K562 (cell line): Measurements from ENCODE around the gene PCBP2. TPM values are rescaled to one million over a fixed set of nuclear protein-coding genes. Genes with fewer than 3 reads are reported as not detected.
A peak's percentile ranks its signal among the peaks of the same experiment; 100 is the strongest.

Experiments used
- ATAC-seq: fragments of 200-7000 bp; cut with Tn5 transposase; 3 replicates; pipeline ENCODE4 v1.9.1; 2020; ENCODE audit warnings: moderate library complexity
- BruUV-seq: library from RNA; stranded (reverse); fragments of 400-500 nt; replicated peaks from 2 replicates; lab custom pipeline; 2021; lab: Mats Ljungman, UMichigan
- CTCF ChIA-PET: fragments of 300-600 bp; formaldehyde crosslinking; extraction: SDS; loops from one replicate; lab custom pipeline; 2021; ENCODE audit warnings: low intra/inter-chr PET ratio; lab: Yijun Ruan, JAX
- POLR2A ChIA-PET: fragments of 300-600, 350-650 bp; sonication (Branson Sonifier 250); formaldehyde crosslinking; extraction: SDS; loops from one replicate; lab custom pipeline; 2021; ENCODE audit warnings: antibody characterized with exemption, inconsistent platforms; lab: Yijun Ruan, JAX
- DNase-seq, 4 experiments: peaks; one replicate each; pipeline versions ENCODE4 v3.0.0 to v3.0.0-alpha.2; 2011 to 2018; ENCODE audit warnings: low spot score in 3 of 4, mixed read lengths in 3 of 4; ENCODE audit errors: extremely low read depth in 1 of 4
- FAIRE-seq: peaks from 2 replicates; lab custom pipeline; 2011; peaks lifted over from hg19 to GRCh38; lab: Jason Lieb, UNC
- H2AFZ ChIP-seq: 2 replicates; pipeline ENCODE4 v1.6.0; 2011; ENCODE audit warnings: low read depth, low read length, control low read depth, inconsistent platforms
- H3K27ac ChIP-seq: fragments of 200-600 bp; 3 replicates; pipeline ENCODE4 v1.8.0; 2011; ENCODE audit warnings: low read depth, mild to moderate bottlenecking, control low read depth, inconsistent platforms, low read length, moderate library complexity, mixed read lengths; ENCODE audit errors: extremely low read depth
- H3K27me3 ChIP-seq, 2 experiments: fragments of 300-600 bp in 1 of 2; 2 replicates in 1 of 2; 3 replicates in 1 of 2; pipeline versions ENCODE4 v1.6.0 to v1.8.0; 2011; ENCODE audit warnings: inconsistent platforms in 2 of 2, low read length in 2 of 2, mild to moderate bottlenecking in 1 of 2, mixed read lengths in 1 of 2, moderate library complexity in 1 of 2; ENCODE audit not compliant: control insufficient read depth in 2 of 2, insufficient read depth in 2 of 2
- H3K36me3 ChIP-seq: fragments of 300-600 bp; 3 replicates; pipeline ENCODE4 v1.8.0; 2011; ENCODE audit warnings: mild to moderate bottlenecking, low read length, inconsistent platforms; ENCODE audit not compliant: control insufficient read depth, insufficient read depth
- H3K4me1 ChIP-seq, 2 experiments: fragments of 200-600 bp in 1 of 2; replicated peaks in 1 of 2; 2 replicates in 1 of 2; 3 replicates in 1 of 2; pipeline versions ENCODE4 v1.5.1 to v1.8.0; 2011; ENCODE audit warnings: inconsistent platforms in 2 of 2, low read length in 2 of 2, mild to moderate bottlenecking in 1 of 2, mixed read lengths in 1 of 2, moderate library complexity in 1 of 2; ENCODE audit not compliant: control insufficient read depth in 2 of 2, insufficient read depth in 2 of 2
- H3K4me2 ChIP-seq: 2 replicates; pipeline ENCODE4 v1.6.1; 2011; ENCODE audit warnings: low read length, control low read depth, inconsistent platforms, mixed read lengths; ENCODE audit not compliant: insufficient read depth
- H3K4me3 ChIP-seq: fragments of 200-600 bp; sonication (generic), shearing (Covaris generic); 2 replicates; pipeline ENCODE4 v1.5.1; 2016; ENCODE audit warnings: control low read depth, inconsistent platforms
- H3K79me2 ChIP-seq: fragments of 200-600 bp; 3 replicates; pipeline ENCODE4 v1.8.0; 2011; ENCODE audit warnings: low read length, inconsistent platforms; ENCODE audit not compliant: control insufficient read depth, insufficient read depth
- H3K9ac ChIP-seq, 2 experiments: 2 replicates each; pipeline versions ENCODE4 v1.6.0 to v1.6.1; 2011; ENCODE audit warnings: low read depth in 2 of 2, low read length in 2 of 2, control low read depth in 1 of 2, inconsistent platforms in 1 of 2, mild to moderate bottlenecking in 1 of 2, mixed read lengths in 1 of 2; ENCODE audit not compliant: insufficient read depth in 1 of 2
- H3K9me1 ChIP-seq: one replicate; pipeline ENCODE4 v1.6.0; 2011; ENCODE audit warnings: inconsistent platforms, mild to moderate bottlenecking, low read length, moderate library complexity; ENCODE audit not compliant: control insufficient read depth, insufficient read depth
- H3K9me3 ChIP-seq: replicated peaks from 2 replicates; pipeline ENCODE4 v1.5.1; 2011; ENCODE audit warnings: low read depth, low read length, inconsistent platforms; ENCODE audit not compliant: control insufficient read depth, insufficient read depth
- H4K20me1 ChIP-seq: replicated peaks from 2 replicates; pipeline ENCODE4 v1.6.1; 2011; ENCODE audit warnings: low read length, inconsistent platforms, mixed read lengths; ENCODE audit not compliant: control insufficient read depth, insufficient read depth
- BHLHE40 ChIP-seq: IDR thresholded peaks from 2 replicates; pipeline ENCODE4 v1.6.1; 2011; ENCODE audit warnings: low read length, improper control_type of control experiment
- DNMT1 ChIP-seq: fragments of 450-650 bp; IDR thresholded peaks from 2 replicates; pipeline ENCODE4 v1.6.1; 2016; ENCODE audit warnings: antibody characterized with exemption, mild to moderate bottlenecking
- FOXM1 ChIP-seq, 2 experiments: fragments of 450-650 bp in 1 of 2; sonication (generic) in 1 of 2; formaldehyde crosslinking in 1 of 2; IDR thresholded peaks; 2 replicates each; pipeline versions ENCODE4 v1.6.1 to v1.9.0; 2017 to 2022; ENCODE audit warnings: low read depth in 2 of 2, mild to moderate bottlenecking in 2 of 2, missing genetic modification reagents in 1 of 2, moderate library complexity in 1 of 2
- HDAC6 ChIP-seq: IDR thresholded peaks from 2 replicates; pipeline ENCODE4 v1.6.1; 2012; ENCODE audit warnings: low read depth, mild to moderate bottlenecking, control low read depth, inconsistent platforms, low read length, moderate library complexity
- HNRNPLL ChIP-seq: fragments of 200-400 bp; formaldehyde crosslinking; IDR thresholded peaks from 2 replicates; pipeline ENCODE4 v1.6.1; 2017; ENCODE audit warnings: low read length, low read depth, mild to moderate bottlenecking; ENCODE audit not compliant: poor library complexity, severe bottlenecking
- RB1 ChIP-seq: fragments of 450-650 bp; IDR thresholded peaks from 2 replicates; pipeline ENCODE4 v1.6.1; 2017; ENCODE audit warnings: low read depth, mild to moderate bottlenecking
- STAG1 ChIP-seq: sonication (generic); formaldehyde crosslinking; IDR thresholded peaks from 2 replicates; pipeline ENCODE4 v1.5.0; 2020; ENCODE audit warnings: missing genetic modification reagents, borderline replicate concordance
- XRCC4 ChIP-seq: IDR thresholded peaks from one replicate; pipeline ENCODE4 v1.6.1; 2011; ENCODE audit not compliant: insufficient read depth, insufficient read length; ENCODE audit errors: extremely low read depth
- YY1 ChIP-seq, 3 experiments: IDR thresholded peaks; 2 replicates each; pipeline ENCODE4 v1.6.1; 2011; ENCODE audit warnings: low read length in 2 of 3, mild to moderate bottlenecking in 2 of 3, moderate library complexity in 2 of 3, borderline replicate concordance in 1 of 3, control low read depth in 1 of 3, low read depth in 1 of 3; ENCODE audit not compliant: insufficient read depth in 3 of 3, insufficient replicate concordance in 2 of 3, control insufficient read depth in 1 of 3, insufficient read length in 1 of 3; ENCODE audit errors: extremely low read depth in 1 of 3
- WGBS: fragments of 100-300 bp; shearing (Covaris generic); methylation state at CpG from one replicate; pipeline ENCODE4 v1.1.6; 2016; ENCODE audit warnings: low coverage, mixed read lengths; ENCODE audit not compliant: insufficient coverage; ENCODE audit errors: missing lambda C conversion rate; 5-methylcytosine and 5-hydroxymethylcytosine counted together
- in situ Hi-C: fragments of 300-500 bp; cut with MboI; formaldehyde crosslinking; loops from 4 replicates; pipeline ENCODE4 v1.15.0; 2018; ENCODE audit warnings: inconsistent platforms, mixed read lengths
- intact Hi-C: fragments of 100-400 bp; cut with micrococcal nuclease; formaldehyde crosslinking; loops from 2 replicates; pipeline ENCODE4 v1.14.2; 2022
- polyA plus RNA-seq, 8 experiments: library from polyadenylated mRNA; depleted of rRNA in 4 of 8; stranded (reverse) in 5 of 8; unstranded in 3 of 8; fragments of >200 nt; fragmentation: Nextera tagmentation in 2 of 8; fragmentation: Illumina TruSeq in 1 of 8; extraction: Ambion mirVana in 2 of 8; extraction: Trizol in 1 of 8; gene quantifications; 2 replicates each; pipeline versions ENCODE4 v1.2.1 to v1.2.3, GENCODE V29; 2011 to 2014; ENCODE audit warnings: inconsistent platforms in 1 of 8, missing spikeins in 1 of 8
- total RNA-seq, 7 experiments: library from RNA; depleted of rRNA in 6 of 7; stranded (reverse); fragments of >200 nt in 6 of 7; fragmentation: Illumina TruSeq in 2 of 7; extraction: Trizol in 2 of 7; gene quantifications; 2 replicates each; pipeline versions ENCODE4 v1.2.1 to v1.2.3, GENCODE V29; 2011 to 2021; ENCODE audit warnings: low replicate concordance in 1 of 7
- TF ChIP-seq, protein P1 (sequence below): fragments of 200-800 bp; sonication (Bioruptor generic); IDR thresholded peaks from 2 replicates; pipeline ENCODE4 v1.6.1; 2017; ENCODE audit warnings: missing genetic modification characterization, missing compliant biosample characterization
- TF ChIP-seq, protein P2 (sequence below), 3 experiments: fragments of 200-800 bp in 1 of 3; fragments of 250-450 bp in 1 of 3; fragments of 450-650 bp in 1 of 3; sonication (Bioruptor Pico) in 1 of 3; sonication (Bioruptor generic) in 1 of 3; formaldehyde crosslinking in 1 of 3; IDR thresholded peaks; 2 replicates each; pipeline versions ENCODE4 v1.6.1 to v1.8.0; 2016 to 2022; ENCODE audit warnings: mild to moderate bottlenecking in 2 of 3, missing genetic modification characterization in 2 of 3, missing compliant biosample characterization in 1 of 3, moderate library complexity in 1 of 3
- TF ChIP-seq, protein P3 (sequence below): fragments of 250-450 bp; sonication (Bioruptor Pico); IDR thresholded peaks from 2 replicates; pipeline ENCODE4 v1.9.0; 2021; ENCODE audit warnings: mild to moderate bottlenecking

The PCBP2 gene
- total and polyA plus RNA-seq, 9 of the 15 experiments (the other 6 are each of a cell fraction or from before 2014, with no cell fraction given): 137 to 831 (median 328) TPM

DNA sequence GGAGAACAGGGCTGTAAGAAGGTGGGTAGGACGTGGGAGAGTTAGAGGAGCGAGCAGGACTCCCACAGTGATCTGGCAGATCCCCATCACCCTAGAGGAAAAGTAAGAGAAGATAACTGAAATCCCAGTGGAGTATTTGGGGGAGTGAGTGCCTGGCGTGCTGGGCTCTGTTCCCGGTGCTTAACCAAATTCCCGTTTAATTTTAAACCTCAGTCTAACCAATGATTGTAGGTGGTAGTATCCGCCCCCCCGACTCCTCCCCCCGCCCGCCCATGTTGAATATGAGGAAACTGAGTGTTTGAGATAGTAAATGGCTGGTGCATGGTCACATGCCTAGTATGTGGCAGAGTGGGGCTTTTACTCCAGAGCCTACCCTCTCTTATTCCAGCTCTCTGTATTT, 50.4 kb downstream of the PCBP2 start:
- H3K79me2 ChIP-seq: peaks cover 27% of the 10 kb centered on the region
- peak in 1 of 4 experiments; percentile 55 for DNase-seq
- no peaks in the 10 kb centered on the region for H3K9me1 ChIP-seq
- BruUV-seq: no TSS peak
- H3K4me3 ChIP-seq: peak overlapping the region; percentile 79
- in situ Hi-C loops (loop anchor here (10.0 kb wide), 1 partner anchor 178 kb away; the partner anchor contains the start of gene AAAS), intact Hi-C loops (loop anchor here (10.0 kb wide), 1 partner anchor 438 kb away; no protein-coding TSS in a partner anchor)
- ATAC-seq: no peak
- peak overlapping the region; percentile 100 for H3K4me2 ChIP-seq
- peaks cover 24 to 40% of the 10 kb centered on the region in 2 experiments; a peak in 4 of 5 replicates for H3K4me1 ChIP-seq
- no peaks in the 10 kb centered on the region for H3K27me3 ChIP-seq
- FAIRE-seq: no peak
- no peaks in the 10 kb centered on the region for H3K9me3 ChIP-seq
- H3K36me3 ChIP-seq: peaks cover 41% of the 10 kb centered on the region; the same call in 2 of the 3 replicates
- H2AFZ ChIP-seq: peak overlapping the region; percentile 99
- peak overlapping the region; percentile 97 to 99 for H3K9ac ChIP-seq
- WGBS: 7% methylated on average over 7 of the region's 9 CpGs
- ChIA-PET CTCF (interaction anchor here (1.0 to 1.4 kb wide), 2 partner anchors 173 to 177 kb away, joined by 3 read pairs; partner anchors contain the start of gene ATP5MC2), POLR2A (interaction anchor here (0.7 to 2.7 kb wide), 6 partner anchors 10 to 178 kb away, joined by 3 to 24 read pairs (median 7); no protein-coding TSS in a partner anchor)
- H3K27ac ChIP-seq: peak overlapping the region; percentile 97
- TF ChIP-seq RB1 (0 out of 2 replicates have a peak, but pooled peaks have one; percentile 28), DNMT1 (no peak), FOXM1 (IDR thresholded peaks at IDR 0.05; ENCODE audit: low read depth) (peak; percentile 64), FOXM1 (CRISPR knock-in tag; IDR thresholded peaks at IDR 0.05; ENCODE audit: low read depth) (no peak), BHLHE40 (no peak), YY1 (IDR thresholded peaks at IDR 0.05; ENCODE audit: borderline replicate concordance in 1 of 3, control insufficient read depth in 1 of 3, extremely low read depth in 1 of 3, insufficient read depth in 3 of 3, insufficient read length in 1 of 3, insufficient replicate concordance in 2 of 3, low read depth in 1 of 3, low read length in 2 of 3) (peak in 1 of 3 experiments; percentile 52), XRCC4 (no peak), HNRNPLL (no peak), STAG1 (CRISPR knock-in tag) (no peak), HDAC6 (no peak)
- TF ChIP-seq, protein P1, sequence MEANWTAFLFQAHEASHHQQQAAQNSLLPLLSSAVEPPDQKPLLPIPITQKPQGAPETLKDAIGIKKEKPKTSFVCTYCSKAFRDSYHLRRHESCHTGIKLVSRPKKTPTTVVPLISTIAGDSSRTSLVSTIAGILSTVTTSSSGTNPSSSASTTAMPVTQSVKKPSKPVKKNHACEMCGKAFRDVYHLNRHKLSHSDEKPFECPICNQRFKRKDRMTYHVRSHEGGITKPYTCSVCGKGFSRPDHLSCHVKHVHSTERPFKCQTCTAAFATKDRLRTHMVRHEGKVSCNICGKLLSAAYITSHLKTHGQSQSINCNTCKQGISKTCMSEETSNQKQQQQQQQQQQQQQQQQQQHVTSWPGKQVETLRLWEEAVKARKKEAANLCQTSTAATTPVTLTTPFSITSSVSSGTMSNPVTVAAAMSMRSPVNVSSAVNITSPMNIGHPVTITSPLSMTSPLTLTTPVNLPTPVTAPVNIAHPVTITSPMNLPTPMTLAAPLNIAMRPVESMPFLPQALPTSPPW (CRISPR knock-in tag): peak; percentile 83
- TF ChIP-seq, protein P2, sequence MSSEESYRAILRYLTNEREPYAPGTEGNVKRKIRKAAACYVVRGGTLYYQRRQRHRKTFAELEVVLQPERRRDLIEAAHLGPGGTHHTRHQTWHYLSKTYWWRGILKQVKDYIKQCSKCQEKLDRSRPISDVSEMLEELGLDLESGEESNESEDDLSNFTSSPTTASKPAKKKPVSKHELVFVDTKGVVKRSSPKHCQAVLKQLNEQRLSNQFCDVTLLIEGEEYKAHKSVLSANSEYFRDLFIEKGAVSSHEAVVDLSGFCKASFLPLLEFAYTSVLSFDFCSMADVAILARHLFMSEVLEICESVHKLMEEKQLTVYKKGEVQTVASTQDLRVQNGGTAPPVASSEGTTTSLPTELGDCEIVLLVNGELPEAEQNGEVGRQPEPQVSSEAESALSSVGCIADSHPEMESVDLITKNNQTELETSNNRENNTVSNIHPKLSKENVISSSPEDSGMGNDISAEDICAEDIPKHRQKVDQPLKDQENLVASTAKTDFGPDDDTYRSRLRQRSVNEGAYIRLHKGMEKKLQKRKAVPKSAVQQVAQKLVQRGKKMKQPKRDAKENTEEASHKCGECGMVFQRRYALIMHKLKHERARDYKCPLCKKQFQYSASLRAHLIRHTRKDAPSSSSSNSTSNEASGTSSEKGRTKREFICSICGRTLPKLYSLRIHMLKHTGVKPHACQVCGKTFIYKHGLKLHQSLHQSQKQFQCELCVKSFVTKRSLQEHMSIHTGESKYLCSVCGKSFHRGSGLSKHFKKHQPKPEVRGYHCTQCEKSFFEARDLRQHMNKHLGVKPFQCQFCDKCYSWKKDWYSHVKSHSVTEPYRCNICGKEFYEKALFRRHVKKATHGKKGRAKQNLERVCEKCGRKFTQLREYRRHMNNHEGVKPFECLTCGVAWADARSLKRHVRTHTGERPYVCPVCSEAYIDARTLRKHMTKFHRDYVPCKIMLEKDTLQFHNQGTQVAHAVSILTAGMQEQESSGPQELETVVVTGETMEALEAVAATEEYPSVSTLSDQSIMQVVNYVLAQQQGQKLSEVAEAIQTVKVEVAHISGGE (CRISPR knock-in tag; IDR thresholded peaks at IDR 0.05): 0 out of 6 replicates have a peak, but pooled peaks of 1 of the 3 experiments have one; percentile 19
- TF ChIP-seq, protein P3, sequence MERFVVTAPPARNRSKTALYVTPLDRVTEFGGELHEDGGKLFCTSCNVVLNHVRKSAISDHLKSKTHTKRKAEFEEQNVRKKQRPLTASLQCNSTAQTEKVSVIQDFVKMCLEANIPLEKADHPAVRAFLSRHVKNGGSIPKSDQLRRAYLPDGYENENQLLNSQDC (CRISPR knock-in tag): no peak
- H4K20me1 ChIP-seq: no peaks in the 10 kb centered on the region
